Gastroesophageal sphincter (tissue), 4 donors: Measurements from ENCODE around the gene IFIT5. TPM values are rescaled to one million over a fixed set of nuclear protein-coding genes. Genes with fewer than 3 reads are reported as not detected.

Experiments
- ATAC-seq: fragments of 150-250 bp; one replicate; pipeline ENCODE4 v1.9.1; 2016; ENCODE audit warnings: mild to moderate bottlenecking, moderate library complexity
- H3K27ac ChIP-seq, 4 donors: fragments of 200-600 bp; sonication (generic) in 3 of 4; 1 replicate in 3 of 4; 2 replicates in 1 of 4; pipeline ENCODE4 v1.5.1; 2016 to 2019
- H3K27me3 ChIP-seq: fragments of 200-600 bp; sonication (generic); one replicate; pipeline ENCODE4 v1.5.1; 2019
- H3K36me3 ChIP-seq, 2 donors: fragments of 200-600 bp; sonication (generic); one replicate each; pipeline ENCODE4 v1.5.1; 2019; ENCODE audit warnings: control low read depth in 1 of 2
- H3K4me1 ChIP-seq, 3 donors: fragments of 200-600 bp; sonication (generic); 1 replicate in 2 of 3; 2 replicates in 1 of 3; pipeline ENCODE4 v1.5.1; 2016 to 2019; ENCODE audit warnings: control low read depth in 2 of 3
- H3K4me3 ChIP-seq, 2 donors: fragments of 200-600 bp; sonication (generic); one replicate each; pipeline ENCODE4 v1.5.1; 2019; ENCODE audit warnings: mild to moderate bottlenecking in 1 of 2, moderate library complexity in 1 of 2
- H3K9me3 ChIP-seq, 3 donors: fragments of 200-600 bp; sonication (generic); one replicate each; pipeline ENCODE4 v1.5.1; 2017 to 2019; ENCODE audit warnings: control low read depth in 2 of 3
- EP300 ChIP-seq: sonication (generic); formaldehyde crosslinking; IDR thresholded peaks from one replicate; pipeline ENCODE4 v1.6.1; 2017; ENCODE audit warnings: antibody characterized with exemption, mild to moderate bottlenecking
- POLR2A ChIP-seq, 2 donors: fragments of 450-650 bp; IDR thresholded peaks; one replicate each; pipeline ENCODE4 v1.6.1; 2017; ENCODE audit warnings: antibody characterized with exemption in 2 of 2, mild to moderate bottlenecking in 2 of 2, moderate library complexity in 1 of 2
- POLR2AphosphoS5 ChIP-seq: sonication (generic); formaldehyde crosslinking; IDR thresholded peaks from one replicate; pipeline ENCODE4 v1.6.1; 2017; ENCODE audit warnings: antibody characterized with exemption
- WGBS, 2 donors: methylation state at CpG; one replicate each; pipeline ENCODE4 v1.1.5; 2018; ENCODE audit warnings: low coverage in 1 of 2; 5-methylcytosine and 5-hydroxymethylcytosine counted together
- total RNA-seq, 4 donors: library from RNA; depleted of rRNA; stranded (reverse); fragments of >200 nt; gene quantifications; one replicate each; pipeline ENCODE4 v1.1.0, GENCODE V29; 2016
- TF ChIP-seq, protein P1 (sequence below), 4 experiments: fragments of 200-600 bp in 2 of 4; fragments of 450-650 bp in 2 of 4; sonication (generic) in 1 of 4; IDR thresholded peaks; one replicate each; pipeline ENCODE4 v1.5.1; 2017 to 2019; ENCODE audit warnings: antibody characterized with exemption in 4 of 4, mild to moderate bottlenecking in 2 of 4, moderate library complexity in 2 of 4

IFIT5 gene
- total RNA-seq, 4 donors from 2014 or later: 14.9 to 30.0 (median 27.3) TPM

DNA sequence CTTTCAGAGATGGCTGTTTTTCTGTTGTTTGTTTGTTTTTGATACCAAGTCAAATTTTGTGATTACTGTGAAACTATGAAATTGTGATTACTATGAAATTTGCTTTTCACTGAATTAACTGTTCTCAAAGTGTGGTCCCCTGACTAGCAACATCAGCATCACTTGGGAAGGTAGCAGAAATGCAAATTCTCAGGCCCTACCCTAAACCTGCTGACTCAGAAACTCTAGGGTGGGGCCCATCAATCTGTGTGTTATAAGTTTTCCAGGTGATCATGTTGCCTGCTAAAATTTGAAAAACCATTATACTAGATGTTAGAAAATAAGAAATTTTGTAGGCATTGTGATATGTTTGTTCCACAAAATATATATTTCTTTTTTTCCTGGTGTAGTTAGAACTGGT, 35.3 kb upstream of the IFIT5 start:
- Histone ChIP-seq H3K27ac (no peak overlapping the region), H3K27me3 (no peaks in the 10 kb centered on the region), H3K4me1 (peaks cover 5 to 12% (median 7%) of the 10 kb centered on the region in 3 donors), H3K36me3 (no peaks in the 10 kb centered on the region), H3K4me3 (no peak overlapping the region), H3K9me3 (no peaks in the 10 kb centered on the region)
- TF ChIP-seq, protein P1, sequence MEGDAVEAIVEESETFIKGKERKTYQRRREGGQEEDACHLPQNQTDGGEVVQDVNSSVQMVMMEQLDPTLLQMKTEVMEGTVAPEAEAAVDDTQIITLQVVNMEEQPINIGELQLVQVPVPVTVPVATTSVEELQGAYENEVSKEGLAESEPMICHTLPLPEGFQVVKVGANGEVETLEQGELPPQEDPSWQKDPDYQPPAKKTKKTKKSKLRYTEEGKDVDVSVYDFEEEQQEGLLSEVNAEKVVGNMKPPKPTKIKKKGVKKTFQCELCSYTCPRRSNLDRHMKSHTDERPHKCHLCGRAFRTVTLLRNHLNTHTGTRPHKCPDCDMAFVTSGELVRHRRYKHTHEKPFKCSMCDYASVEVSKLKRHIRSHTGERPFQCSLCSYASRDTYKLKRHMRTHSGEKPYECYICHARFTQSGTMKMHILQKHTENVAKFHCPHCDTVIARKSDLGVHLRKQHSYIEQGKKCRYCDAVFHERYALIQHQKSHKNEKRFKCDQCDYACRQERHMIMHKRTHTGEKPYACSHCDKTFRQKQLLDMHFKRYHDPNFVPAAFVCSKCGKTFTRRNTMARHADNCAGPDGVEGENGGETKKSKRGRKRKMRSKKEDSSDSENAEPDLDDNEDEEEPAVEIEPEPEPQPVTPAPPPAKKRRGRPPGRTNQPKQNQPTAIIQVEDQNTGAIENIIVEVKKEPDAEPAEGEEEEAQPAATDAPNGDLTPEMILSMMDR (IDR thresholded peaks at IDR 0.05): no peak
- TF ChIP-seq POLR2AphosphoS5: no peak
- no peak for TF ChIP-seq EP300
- TF ChIP-seq POLR2A (IDR thresholded peaks at IDR 0.05): no peak
- no peak for ATAC-seq

DNA sequence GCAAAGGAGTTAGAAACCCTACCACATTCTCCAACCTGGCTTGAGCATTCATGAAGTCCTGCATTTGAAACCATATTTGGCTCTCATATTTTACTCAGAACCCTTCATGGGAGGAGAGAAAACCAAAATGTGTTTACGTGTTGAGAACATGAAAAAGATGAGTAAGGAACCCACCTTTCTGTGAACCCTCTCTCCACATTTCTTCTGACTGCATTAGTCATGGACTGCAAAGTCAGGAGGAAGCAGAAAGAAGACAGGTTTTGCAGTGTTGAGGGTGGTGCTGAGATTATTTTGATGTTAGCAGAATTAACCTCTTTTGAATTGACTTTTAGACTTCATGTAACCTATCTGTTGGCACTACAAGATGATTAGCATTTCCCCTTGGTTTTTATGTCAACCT, 31.6 kb upstream of the IFIT5 start:
- Histone ChIP-seq H3K27ac (no peak overlapping the region), H3K4me1 (no peaks in the 10 kb centered on the region), H3K27me3 (no peaks in the 10 kb centered on the region), H3K4me3 (no peak overlapping the region), H3K9me3 (no peaks in the 10 kb centered on the region), H3K36me3 (no peaks in the 10 kb centered on the region)
- whole genome bisulfite sequencing, 2 donors: 83 to 100% methylated on average over 1 of the region's 1 CpG
- TF ChIP-seq EP300 (no peak), POLR2AphosphoS5 (no peak), POLR2A (IDR thresholded peaks at IDR 0.05) (no peak)
- TF ChIP-seq, protein P1 (IDR thresholded peaks at IDR 0.05): no peak
- no peak for ATAC-seq

DNA sequence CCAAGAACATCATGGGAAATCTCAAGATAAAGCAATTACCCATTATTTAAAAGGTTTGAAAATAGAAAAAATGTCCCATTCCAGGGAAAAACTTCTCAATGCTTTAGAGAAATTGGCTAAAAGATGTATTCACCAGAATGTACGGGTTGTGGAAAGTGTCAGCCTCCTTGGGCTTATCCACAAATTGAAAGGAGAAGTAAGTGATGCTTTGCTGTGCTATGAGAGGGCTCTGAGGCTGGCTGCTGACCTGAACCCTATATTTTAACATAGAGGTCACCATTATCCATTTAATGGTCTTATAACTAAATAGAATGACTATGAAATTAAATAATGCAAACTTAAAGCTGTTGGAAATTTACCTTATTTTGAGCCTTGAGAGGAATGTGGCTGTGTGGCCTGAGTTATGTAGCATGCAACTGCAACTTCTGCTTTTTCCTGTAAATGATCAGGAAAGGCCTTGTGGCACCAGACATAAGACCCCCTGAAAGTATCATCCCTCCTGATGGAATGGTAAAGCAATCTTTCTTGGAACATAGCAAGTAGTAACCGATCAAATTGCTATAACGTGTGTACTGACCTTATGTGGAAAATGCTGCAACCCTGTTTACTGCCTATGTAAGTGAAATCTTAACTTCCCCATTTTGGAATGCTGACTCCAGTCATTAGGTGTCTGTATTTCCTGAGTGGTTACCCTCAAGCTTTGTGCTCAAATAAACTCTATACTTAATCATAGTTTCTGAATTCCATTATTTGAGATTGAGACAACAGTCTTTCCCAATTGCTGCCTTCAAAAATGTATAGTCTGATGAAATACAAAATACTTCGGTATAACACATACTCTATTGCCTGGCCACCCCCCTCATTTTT, 29.7 kb upstream of the IFIT5 start:
- Histone ChIP-seq H3K27ac (no peak overlapping the region), H3K9me3 (no peaks in the 10 kb centered on the region), H3K27me3 (no peaks in the 10 kb centered on the region), H3K36me3 (no peaks in the 10 kb centered on the region), H3K4me3 (no peak overlapping the region), H3K4me1 (peaks cover 0 to 12% (median 0%) of the 10 kb centered on the region in 3 donors)
- no peak for TF ChIP-seq EP300
- ATAC-seq: peak; percentile 45
- WGBS, 2 donors: 76 to 93% methylated on average over 4 of the region's 4 CpGs

DNA sequence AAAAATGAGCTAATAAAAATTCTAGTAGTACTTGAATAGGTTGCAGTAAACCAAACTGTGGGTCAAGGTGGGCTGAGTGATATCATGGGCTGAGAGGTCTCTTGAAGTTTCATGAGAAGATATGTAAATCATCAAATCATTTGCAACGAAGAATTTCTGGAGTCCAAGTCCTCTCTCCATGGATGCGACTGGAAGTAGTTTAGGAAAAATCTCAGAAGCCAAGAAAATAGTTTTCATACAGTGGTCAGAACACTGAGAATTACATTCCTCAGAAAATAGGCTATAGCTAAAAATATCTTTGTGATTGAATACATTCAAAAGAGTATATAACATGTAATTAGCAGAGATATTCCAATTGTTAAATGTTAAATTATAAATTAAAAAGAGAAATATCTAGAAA, 25.6 kb upstream of the IFIT5 start:
- H3K9me3 ChIP-seq: no peaks in the 10 kb centered on the region
- H3K4me3 ChIP-seq: no peak overlapping the region
- ATAC-seq: no peak
- H3K27ac ChIP-seq: peak overlapping the region in 2 of 4 donors; percentile 32 to 81
- H3K4me1 ChIP-seq: peaks cover 10 to 49% (median 13%) of the 10 kb centered on the region in 3 donors
- TF ChIP-seq, protein P1 (IDR thresholded peaks at IDR 0.05): no peak
- TF ChIP-seq EP300 (no peak), POLR2AphosphoS5 (no peak), POLR2A (IDR thresholded peaks at IDR 0.05) (no peak)
- H3K36me3 ChIP-seq: no peaks in the 10 kb centered on the region
- no peaks in the 10 kb centered on the region for H3K27me3 ChIP-seq
- WGBS, 2 donors: 10 to 21% methylated on average over 2 of the region's 2 CpGs

DNA sequence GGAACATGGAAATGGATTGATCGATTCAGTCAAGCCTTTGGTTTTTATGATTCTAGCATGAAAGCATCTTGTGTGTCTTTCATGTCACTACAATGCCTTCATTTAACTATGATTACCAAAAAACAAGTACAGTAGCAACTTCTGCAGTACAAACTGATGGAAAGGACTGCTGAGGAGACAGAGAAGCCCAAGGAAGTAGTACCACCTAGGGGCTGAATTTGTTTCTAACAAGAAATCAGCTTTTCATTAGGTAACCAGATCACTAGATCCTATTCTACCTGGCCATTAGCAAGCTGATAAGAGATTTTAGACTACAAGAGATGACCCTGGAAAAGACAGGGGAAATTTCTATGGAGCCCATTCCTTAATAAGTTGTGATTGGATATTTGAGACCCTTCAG, 25.1 kb upstream of the IFIT5 start:
- H3K27ac ChIP-seq: peak overlapping the region in 2 of 4 donors; percentile 35 to 81
- H3K27me3 ChIP-seq: no peaks in the 10 kb centered on the region
- ATAC-seq: no peak
- H3K4me1 ChIP-seq: peaks cover 10 to 54% (median 17%) of the 10 kb centered on the region in 3 donors
- TF ChIP-seq, protein P1 (IDR thresholded peaks at IDR 0.05): peak; percentile 29 to 62 (median 56)
- no peak for TF ChIP-seq POLR2AphosphoS5
- no peak overlapping the region for H3K4me3 ChIP-seq
- H3K36me3 ChIP-seq: no peaks in the 10 kb centered on the region
- 76 to 80% methylated on average over 1 of the region's 1 CpG for WGBS, 2 donors
- H3K9me3 ChIP-seq: no peaks in the 10 kb centered on the region
